ENCODE results near the gene TNFSF13. TPM values are rescaled to one million over a fixed set of nuclear protein-coding genes. Genes with fewer than 3 reads are reported as not detected.

Gene TNFSF13
- total RNA-seq, 4 donors from 2014 or later: 6.8 to 56.9 (median 25.8) TPM

GRCh38 chr17:7606280-7606679, 47.7 kb downstream of the TNFSF13 start:
- TF ChIP-seq POLR2A (IDR thresholded peaks at IDR 0.05): no peak
- no peak for TF ChIP-seq CTCF (IDR thresholded peaks at IDR 0.05)
- no peaks in the 10 kb centered on the region for H3K36me3 ChIP-seq
- no peak overlapping the region for H3K27ac ChIP-seq
- H3K9me3 ChIP-seq: no peaks in the 10 kb centered on the region
- intact Hi-C loops (cut with DNase I; ENCODE audit: low total_unique reads): no loop called here
- peaks cover 0 to 7% of the 10 kb centered on the region in 2 donors for H3K4me1 ChIP-seq
- no peak overlapping the region for H3K4me3 ChIP-seq
- DNase-seq: no peak
- H3K27me3 ChIP-seq: no peaks in the 10 kb centered on the region

DNA sequence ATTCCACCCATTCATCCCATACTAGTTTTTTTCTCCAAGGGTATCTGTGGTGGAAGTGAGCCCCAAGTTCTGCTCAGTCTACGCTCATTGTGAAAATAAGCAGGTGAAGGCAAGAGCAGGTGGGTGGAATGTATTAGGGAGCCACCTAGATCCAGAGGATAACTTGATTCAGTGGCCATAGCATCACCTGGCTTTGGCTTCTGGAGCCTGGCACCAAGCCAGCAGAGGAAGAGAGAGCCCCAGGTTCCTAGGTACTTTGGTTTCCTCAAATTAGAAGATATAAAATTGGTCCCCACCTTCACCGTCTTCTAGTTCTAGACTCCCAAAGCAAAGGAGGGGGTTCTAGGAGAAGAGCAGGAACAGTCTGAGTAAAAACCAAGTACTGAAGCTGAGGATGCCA, 52.1 kb downstream of the TNFSF13 start:
- Histone ChIP-seq H3K9me3 (no peaks in the 10 kb centered on the region), H3K36me3 (no peaks in the 10 kb centered on the region), H3K27me3 (no peaks in the 10 kb centered on the region), H3K4me1 (peaks cover 0 to 16% of the 10 kb centered on the region in 2 donors), H3K4me3 (no peak overlapping the region), H3K27ac (no peak overlapping the region)
- intact Hi-C loops (cut with DNase I; ENCODE audit: low total_unique reads): no loop called here
- DNase-seq: no peak
- no peak for TF ChIP-seq CTCF (IDR thresholded peaks at IDR 0.05)
- no peak for TF ChIP-seq POLR2A (IDR thresholded peaks at IDR 0.05)

Small RNA genes within 50 kb of the gene (small RNA-seq; reads per million reads assigned to genes)
- gene CD68 (not detected), gene RF00019 (not detected), gene SNORA48 (not detected), gene SNORD10 (not detected)

Other genes with a start within 250 kb of the TNFSF13 start
- 10 to 100 TPM; 34.0 to 68.3 (median 43.9) TPM for gene GPS2, start 243.4 kb upstream of the TNFSF13 start, total RNA-seq
- 10 to 100 TPM; 12.4 to 64.7 (median 34.1) TPM for gene NEURL4, start 229.4 kb upstream of the TNFSF13 start, total RNA-seq
- 10 to 100 TPM in 1 of 4 donors, 1 to 10 TPM in 2, under 1 TPM in 1; 0.29 to 11.2 (median 1.7) TPM for gene ACAP1, start 222.2 kb upstream of the TNFSF13 start, total RNA-seq
- gene KCTD11, start 206.6 kb upstream of the TNFSF13 start, total RNA-seq: 10 to 100 TPM in 1 of 4 donors, 1 to 10 TPM in 3; 2.6 to 14.7 (median 7.2) TPM
- not detected for gene TMEM95, start 203.6 kb upstream of the TNFSF13 start, total RNA-seq
- 1 to 10 TPM in 3 of 4 donors, under 1 TPM in 1; 0.26 to 9.2 (median 1.8) TPM for gene TNK1, start 177.7 kb upstream of the TNFSF13 start, total RNA-seq
- 10 to 100 TPM in 3 of 4 donors, under 1 TPM in 1; 0.77 to 42.6 (median 17.6) TPM for gene PLSCR3, start 164.2 kb upstream of the TNFSF13 start, total RNA-seq
- 100 to 1,000 TPM in 3 of 4 donors, 10 to 100 TPM in 1; 26.0 to 131 (median 115) TPM for gene TMEM256, start 154.7 kb upstream of the TNFSF13 start, total RNA-seq
- 10 to 100 TPM; 14.2 to 81.9 (median 19.7) TPM for gene NLGN2, start 150.9 kb upstream of the TNFSF13 start, total RNA-seq
- gene SPEM1, start 138.4 kb upstream of the TNFSF13 start, total RNA-seq: not detected
- not detected for gene SPEM2, start 133.1 kb upstream of the TNFSF13 start, total RNA-seq
- not detected for gene SPEM3, start 129.9 kb upstream of the TNFSF13 start, total RNA-seq
- gene TMEM102, start 123.3 kb upstream of the TNFSF13 start, total RNA-seq: 1 to 10 TPM in 2 of 4 donors, under 1 TPM in 1, not detected in 1; 0.29 to 2.8 (median 2.0) TPM
- 10 to 100 TPM in 1 of 4 donors, 1 to 10 TPM in 2, not detected in 1; 2.8 to 17.9 (median 6.2) TPM for gene FGF11, start 119.2 kb upstream of the TNFSF13 start, total RNA-seq
- gene CHRNB1, start 113.7 kb upstream of the TNFSF13 start, total RNA-seq: 10 to 100 TPM in 2 of 4 donors, 1 to 10 TPM in 2; 3.2 to 16.9 (median 10.9) TPM
- gene ZBTB4, start 79.1 kb upstream of the TNFSF13 start, total RNA-seq: 100 to 1,000 TPM in 1 of 4 donors, 10 to 100 TPM in 3; 22.7 to 116 (median 39.2) TPM
- gene SLC35G6, start 77.3 kb upstream of the TNFSF13 start, total RNA-seq: not detected
- gene POLR2A, start 74.4 kb upstream of the TNFSF13 start, total RNA-seq: 100 to 1,000 TPM in 2 of 4 donors, 10 to 100 TPM in 2; 19.7 to 167 (median 77.6) TPM
- gene TNFSF12, start 9.7 kb upstream of the TNFSF13 start, total RNA-seq: 10 to 100 TPM; 15.3 to 63.1 (median 33.7) TPM
- gene SENP3, start 3.2 kb downstream of the TNFSF13 start, total RNA-seq: 100 to 1,000 TPM in 1 of 4 donors, 10 to 100 TPM in 3; 45.9 to 106 (median 59.5) TPM
- 10 to 100 TPM in 1 of 4 donors, 1 to 10 TPM in 3; 4.4 to 15.9 (median 7.5) TPM for gene CD68, start 20.9 kb downstream of the TNFSF13 start, total RNA-seq
- gene MPDU1, start 25.1 kb downstream of the TNFSF13 start, total RNA-seq: 10 to 100 TPM in 3 of 4 donors, 1 to 10 TPM in 1; 2.6 to 63.6 (median 35.0) TPM
- gene SOX15, start 31.3 kb downstream of the TNFSF13 start, total RNA-seq: 1 to 10 TPM in 3 of 4 donors, not detected in 1; 1.0 to 7.3 (median 1.1) TPM
- gene FXR2, start 56.1 kb downstream of the TNFSF13 start, total RNA-seq: 10 to 100 TPM in 2 of 4 donors, 1 to 10 TPM in 2; 6.2 to 37.8 (median 20.1) TPM
- gene SAT2, start 69.1 kb downstream of the TNFSF13 start, total RNA-seq: 10 to 100 TPM; 18.5 to 74.8 (median 46.0) TPM
- 1 to 10 TPM in 1 of 4 donors, under 1 TPM in 1, not detected in 2; 0.21 to 1.1 TPM for gene SHBG, start 71.4 kb downstream of the TNFSF13 start, total RNA-seq
- 10 to 100 TPM in 1 of 4 donors, 1 to 10 TPM in 3; 3.2 to 20.7 (median 8.0) TPM for gene ATP1B2, start 92.2 kb downstream of the TNFSF13 start, total RNA-seq
- 10 to 100 TPM in 3 of 4 donors, 1 to 10 TPM in 1; 5.9 to 58.3 (median 30.7) TPM for gene TP53, start 128.7 kb downstream of the TNFSF13 start, total RNA-seq
- 1 to 10 TPM; 1.0 to 8.8 (median 6.2) TPM for gene WRAP53, start 129.7 kb downstream of the TNFSF13 start, total RNA-seq
- 10 to 100 TPM in 2 of 4 donors, under 1 TPM in 2; 0.26 to 13.1 (median 5.6) TPM for gene EFNB3, start 146.5 kb downstream of the TNFSF13 start, total RNA-seq
- gene DNAH2, start 159.0 kb downstream of the TNFSF13 start, total RNA-seq: 1 to 10 TPM in 1 of 4 donors, under 1 TPM in 3; under 0.01 to 1.4 (median 0.48) TPM

All from uterus (tissue), 4 donors.